Neural cell (in vitro differentiated cells): ENCODE measurements around the gene HMCN2. TPM values are rescaled to one million over a fixed set of nuclear protein-coding genes. Genes with fewer than 3 reads are reported as not detected.

Experiments used
- H2AFZ ChIP-seq: fragments of 200-600, 300-800 bp; sonication (generic), shearing (Covaris generic); 2 replicates; pipeline ENCODE4 v1.6.0; 2014; ENCODE audit warnings: low read depth, mild to moderate bottlenecking, antibody characterized with exemption, low read length, moderate library complexity
- H3F3A ChIP-seq: fragments of 200-600 bp; shearing (Covaris generic); 2 replicates; pipeline ENCODE4 v1.6.1; 2016; ENCODE audit warnings: mild to moderate bottlenecking, moderate library complexity, mixed read lengths, antibody characterized with exemption, low read length; ENCODE audit not compliant: insufficient read depth, poor library complexity, severe bottlenecking
- H3K27ac ChIP-seq: fragments of 200-600, 300-800 bp; sonication (generic), shearing (Covaris generic); 2 replicates; pipeline ENCODE4 v1.5.1; 2014; ENCODE audit warnings: mild to moderate bottlenecking, low read length, moderate library complexity
- H3K27me3 ChIP-seq: fragments of 300-800, 200-600 bp; sonication (generic), shearing (Covaris generic); 2 replicates; pipeline ENCODE4 v1.6.0; 2014; ENCODE audit warnings: mild to moderate bottlenecking, low read depth, low read length, moderate library complexity; ENCODE audit not compliant: insufficient read depth
- H3K36me3 ChIP-seq: fragments of 300-800, 200-600 bp; sonication (generic), shearing (Covaris generic); 2 replicates; pipeline ENCODE4 v1.5.1; 2014; ENCODE audit warnings: mild to moderate bottlenecking, antibody characterized with exemption, low read length, moderate library complexity; ENCODE audit not compliant: insufficient read depth
- H3K4me2 ChIP-seq: fragments of 300-800, 200-600 bp; sonication (generic), shearing (Covaris generic); 2 replicates; pipeline ENCODE4 v1.6.0; 2014; ENCODE audit warnings: mild to moderate bottlenecking, low read length
- H3K4me3 ChIP-seq: fragments of 300-800, 200-600 bp; sonication (generic), shearing (Covaris generic); 2 replicates; pipeline ENCODE4 v1.5.1; 2014; ENCODE audit warnings: mild to moderate bottlenecking, low read length, moderate library complexity
- H3K79me2 ChIP-seq: fragments of 200-600 bp; shearing (Covaris generic); replicated peaks from 2 replicates; pipeline ENCODE4 v1.6.0; 2014; ENCODE audit warnings: mild to moderate bottlenecking, low read length, moderate library complexity; ENCODE audit not compliant: insufficient read depth
- H3K9ac ChIP-seq: fragments of 300-800, 200-600 bp; sonication (generic), shearing (Covaris generic); 2 replicates; pipeline ENCODE4 v1.6.1; 2016; ENCODE audit warnings: mild to moderate bottlenecking, low read length, mixed read lengths
- H3K9me2 ChIP-seq: fragments of 200-600 bp; shearing (Covaris generic); 2 replicates; pipeline ENCODE4 v1.6.1; 2016; ENCODE audit warnings: mild to moderate bottlenecking, low read length, mixed read lengths; ENCODE audit not compliant: insufficient read depth
- H3K9me3 ChIP-seq: fragments of 200-600, 300-800 bp; sonication (generic), shearing (Covaris generic); 2 replicates; pipeline ENCODE4 v1.6.1; 2016; ENCODE audit warnings: mild to moderate bottlenecking, mixed run types, low read length, moderate library complexity, mixed read lengths
- H4K20me1 ChIP-seq: fragments of 200-600 bp; shearing (Covaris generic); 2 replicates; pipeline ENCODE4 v1.6.1; 2016; ENCODE audit warnings: mild to moderate bottlenecking, mixed run types; ENCODE audit not compliant: insufficient read depth
- EP300 ChIP-seq: fragments of 450-650 bp; conservative IDR thresholded peaks from 2 replicates; pipeline ENCODE4 v1.6.1; 2014; ENCODE audit warnings: antibody characterized with exemption, mild to moderate bottlenecking, moderate library complexity; ENCODE audit not compliant: poor library complexity, severe bottlenecking
- EZH2 ChIP-seq: fragments of 200-600, 300-800 bp; shearing (Covaris generic), sonication (generic); IDR thresholded peaks from 2 replicates; pipeline ENCODE4 v1.6.1; 2014; ENCODE audit warnings: antibody characterized with exemption, low read length, borderline replicate concordance, mild to moderate bottlenecking; ENCODE audit not compliant: insufficient read depth, poor library complexity, severe bottlenecking
- MXI1 ChIP-seq: fragments of 450-650 bp; conservative IDR thresholded peaks from 2 replicates; pipeline ENCODE4 v1.6.1; 2014; ENCODE audit warnings: antibody characterized with exemption, mild to moderate bottlenecking; ENCODE audit not compliant: poor library complexity, severe bottlenecking
- POLR2AphosphoS5 ChIP-seq: IDR thresholded peaks from 2 replicates; pipeline ENCODE4 v1.6.1; 2012
- RAD21 ChIP-seq: fragments of 450-650 bp; conservative IDR thresholded peaks from 2 replicates; pipeline ENCODE4 v1.6.1; 2014; ENCODE audit warnings: antibody characterized with exemption, mild to moderate bottlenecking, moderate library complexity
- SMC3 ChIP-seq: fragments of 450-650 bp; conservative IDR thresholded peaks from 2 replicates; pipeline ENCODE4 v1.6.1; 2014; ENCODE audit warnings: antibody characterized with exemption, mild to moderate bottlenecking, moderate library complexity; ENCODE audit not compliant: poor library complexity
- TAF1 ChIP-seq: IDR thresholded peaks from 2 replicates; pipeline ENCODE4 v1.6.1; 2012; ENCODE audit warnings: low read depth
- polyA plus RNA-seq: library from polyadenylated mRNA; depleted of rRNA; stranded (reverse); fragments of >200 nt; gene quantifications from 2 replicates; pipeline ENCODE4 v1.2.3, GENCODE V29; 2014
- TF ChIP-seq, protein P1 (sequence below): IDR thresholded peaks from 2 replicates; pipeline ENCODE4 v1.6.1; 2012; ENCODE audit warnings: borderline replicate concordance
- TF ChIP-seq, protein P2 (sequence below): fragments of 450-650 bp; IDR thresholded peaks from 2 replicates; pipeline ENCODE4 v1.5.1; 2014; ENCODE audit warnings: antibody characterized with exemption, mild to moderate bottlenecking, moderate library complexity; ENCODE audit not compliant: poor library complexity, severe bottlenecking

Gene HMCN2
- polyA plus RNA-seq, 1 donor from 2014 or later = 1.7 TPM

- Histone ChIP-seq H4K20me1 (no peaks in the 10 kb centered on the region), H3K79me2 (no peaks in the 10 kb centered on the region), H3K27ac (no peak overlapping the region), H3K4me2 (no peak overlapping the region), H3K9me2 (no peaks in the 10 kb centered on the region), H3K4me3 (no peak overlapping the region), H3K9ac (no peak overlapping the region), H3K9me3 (no peaks in the 10 kb centered on the region), H3K27me3 (no peaks in the 10 kb centered on the region), H3F3A (no peaks in the 10 kb centered on the region), H3K36me3 (no peaks in the 10 kb centered on the region), H2AFZ (no peak overlapping the region)
- TF ChIP-seq RAD21 (no peak), EZH2 (no peak), EP300 (no peak), POLR2AphosphoS5 (no peak)
- TF ChIP-seq, protein P1, sequence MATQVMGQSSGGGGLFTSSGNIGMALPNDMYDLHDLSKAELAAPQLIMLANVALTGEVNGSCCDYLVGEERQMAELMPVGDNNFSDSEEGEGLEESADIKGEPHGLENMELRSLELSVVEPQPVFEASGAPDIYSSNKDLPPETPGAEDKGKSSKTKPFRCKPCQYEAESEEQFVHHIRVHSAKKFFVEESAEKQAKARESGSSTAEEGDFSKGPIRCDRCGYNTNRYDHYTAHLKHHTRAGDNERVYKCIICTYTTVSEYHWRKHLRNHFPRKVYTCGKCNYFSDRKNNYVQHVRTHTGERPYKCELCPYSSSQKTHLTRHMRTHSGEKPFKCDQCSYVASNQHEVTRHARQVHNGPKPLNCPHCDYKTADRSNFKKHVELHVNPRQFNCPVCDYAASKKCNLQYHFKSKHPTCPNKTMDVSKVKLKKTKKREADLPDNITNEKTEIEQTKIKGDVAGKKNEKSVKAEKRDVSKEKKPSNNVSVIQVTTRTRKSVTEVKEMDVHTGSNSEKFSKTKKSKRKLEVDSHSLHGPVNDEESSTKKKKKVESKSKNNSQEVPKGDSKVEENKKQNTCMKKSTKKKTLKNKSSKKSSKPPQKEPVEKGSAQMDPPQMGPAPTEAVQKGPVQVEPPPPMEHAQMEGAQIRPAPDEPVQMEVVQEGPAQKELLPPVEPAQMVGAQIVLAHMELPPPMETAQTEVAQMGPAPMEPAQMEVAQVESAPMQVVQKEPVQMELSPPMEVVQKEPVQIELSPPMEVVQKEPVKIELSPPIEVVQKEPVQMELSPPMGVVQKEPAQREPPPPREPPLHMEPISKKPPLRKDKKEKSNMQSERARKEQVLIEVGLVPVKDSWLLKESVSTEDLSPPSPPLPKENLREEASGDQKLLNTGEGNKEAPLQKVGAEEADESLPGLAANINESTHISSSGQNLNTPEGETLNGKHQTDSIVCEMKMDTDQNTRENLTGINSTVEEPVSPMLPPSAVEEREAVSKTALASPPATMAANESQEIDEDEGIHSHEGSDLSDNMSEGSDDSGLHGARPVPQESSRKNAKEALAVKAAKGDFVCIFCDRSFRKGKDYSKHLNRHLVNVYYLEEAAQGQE = no peak
These were observed 69.4 kb downstream of the HMCN2 start for GRCh38 chr9:130334915-130335314.

DNA sequence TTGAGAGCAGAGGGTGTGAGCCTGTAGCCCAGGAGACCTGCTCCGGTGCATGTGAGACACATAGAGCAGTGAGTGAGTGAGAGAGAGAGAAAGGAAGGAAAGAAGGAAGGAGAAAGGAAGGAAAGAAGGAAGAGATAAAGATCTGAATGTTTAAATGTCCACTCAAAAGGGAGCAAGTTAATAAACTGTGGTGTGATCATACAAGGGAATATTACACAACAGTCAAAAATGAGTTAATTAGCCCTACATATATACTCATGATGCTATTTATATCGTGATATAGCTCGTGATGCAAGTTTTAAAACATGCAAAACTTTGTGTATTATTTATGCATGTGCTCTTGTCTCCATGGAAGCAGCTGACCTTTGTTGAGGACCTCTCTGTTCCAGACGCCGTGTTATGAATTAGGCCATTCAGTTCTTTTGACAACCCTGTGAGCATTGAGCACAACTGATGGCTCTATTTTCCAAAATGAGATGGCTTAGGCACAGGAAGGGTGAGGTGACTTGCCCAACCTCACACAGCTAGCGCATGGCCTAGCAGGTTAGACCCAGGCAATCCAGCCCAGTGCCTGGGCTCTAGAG is 70.6 kb downstream of the HMCN2 start:
- Histone ChIP-seq H3K27ac (no peak overlapping the region), H3K9me3 (no peaks in the 10 kb centered on the region), H3F3A (no peaks in the 10 kb centered on the region), H3K36me3 (no peaks in the 10 kb centered on the region), H3K79me2 (no peaks in the 10 kb centered on the region), H3K27me3 (no peaks in the 10 kb centered on the region), H3K4me3 (no peak overlapping the region), H2AFZ (no peak overlapping the region), H3K9ac (no peak overlapping the region), H3K9me2 (no peaks in the 10 kb centered on the region), H3K4me2 (no peak overlapping the region), H4K20me1 (no peaks in the 10 kb centered on the region)
- TF ChIP-seq, protein P2, sequence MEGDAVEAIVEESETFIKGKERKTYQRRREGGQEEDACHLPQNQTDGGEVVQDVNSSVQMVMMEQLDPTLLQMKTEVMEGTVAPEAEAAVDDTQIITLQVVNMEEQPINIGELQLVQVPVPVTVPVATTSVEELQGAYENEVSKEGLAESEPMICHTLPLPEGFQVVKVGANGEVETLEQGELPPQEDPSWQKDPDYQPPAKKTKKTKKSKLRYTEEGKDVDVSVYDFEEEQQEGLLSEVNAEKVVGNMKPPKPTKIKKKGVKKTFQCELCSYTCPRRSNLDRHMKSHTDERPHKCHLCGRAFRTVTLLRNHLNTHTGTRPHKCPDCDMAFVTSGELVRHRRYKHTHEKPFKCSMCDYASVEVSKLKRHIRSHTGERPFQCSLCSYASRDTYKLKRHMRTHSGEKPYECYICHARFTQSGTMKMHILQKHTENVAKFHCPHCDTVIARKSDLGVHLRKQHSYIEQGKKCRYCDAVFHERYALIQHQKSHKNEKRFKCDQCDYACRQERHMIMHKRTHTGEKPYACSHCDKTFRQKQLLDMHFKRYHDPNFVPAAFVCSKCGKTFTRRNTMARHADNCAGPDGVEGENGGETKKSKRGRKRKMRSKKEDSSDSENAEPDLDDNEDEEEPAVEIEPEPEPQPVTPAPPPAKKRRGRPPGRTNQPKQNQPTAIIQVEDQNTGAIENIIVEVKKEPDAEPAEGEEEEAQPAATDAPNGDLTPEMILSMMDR = no peak
- TF ChIP-seq SMC3 (no peak), POLR2AphosphoS5 (no peak), RAD21 (no peak), MXI1 (no peak), EP300 (no peak), EZH2 (no peak), TAF1 (no peak)
- TF ChIP-seq, protein P1 = no peak
